Liver (tissue), 9 donors: ENCODE data around the gene CLN5. TPM values are rescaled to one million over a fixed set of nuclear protein-coding genes. Genes with fewer than 3 reads are reported as not detected.

Experiments used
- DNase-seq: peaks from one replicate; pipeline ENCODE4 v3.0.0-alpha.2; 2017; ENCODE audit warnings: low spot score
- H3K27ac ChIP-seq, 2 donors: one replicate each; pipeline ENCODE4 v1.7.0; 2013; ENCODE audit warnings: inconsistent platforms in 2 of 2, low read length in 2 of 2, control low read depth in 1 of 2, low read depth in 1 of 2, mild to moderate bottlenecking in 1 of 2
- H3K27me3 ChIP-seq, 4 donors: one replicate each; pipeline versions ENCODE4 v1.6.1 to v1.7.0; 2013; ENCODE audit warnings: low read length in 3 of 4, inconsistent platforms in 1 of 4, mild to moderate bottlenecking in 1 of 4, moderate library complexity in 1 of 4; ENCODE audit not compliant: control insufficient read depth in 4 of 4, insufficient read depth in 4 of 4
- H3K36me3 ChIP-seq, 4 donors: one replicate each; pipeline versions ENCODE4 v1.6.1 to v1.7.0; 2013; ENCODE audit warnings: low read length in 3 of 4, mild to moderate bottlenecking in 3 of 4, low read depth in 1 of 4, moderate library complexity in 1 of 4; ENCODE audit not compliant: control insufficient read depth in 4 of 4, insufficient read depth in 3 of 4
- H3K4me1 ChIP-seq, 4 donors: one replicate each; pipeline versions ENCODE4 v1.6.1 to v1.7.0; 2013; ENCODE audit warnings: low read length in 3 of 4, mild to moderate bottlenecking in 3 of 4, moderate library complexity in 1 of 4; ENCODE audit not compliant: control insufficient read depth in 4 of 4, insufficient read depth in 4 of 4
- H3K4me3 ChIP-seq, 3 donors: one replicate each; pipeline versions ENCODE4 v1.6.1 to v1.7.0; 2013; ENCODE audit warnings: low read length in 3 of 3, control low read depth in 1 of 3, low read depth in 1 of 3, mild to moderate bottlenecking in 1 of 3
- H3K9ac ChIP-seq, 2 donors: one replicate each; pipeline ENCODE4 v1.7.0; 2013; ENCODE audit warnings: low read length in 2 of 2, mild to moderate bottlenecking in 2 of 2, moderate library complexity in 2 of 2, control low read depth in 1 of 2, low read depth in 1 of 2
- H3K9me3 ChIP-seq, 4 donors: one replicate each; pipeline versions ENCODE4 v1.6.1 to v1.7.0; 2013; ENCODE audit warnings: low read length in 3 of 4; ENCODE audit not compliant: control insufficient read depth in 4 of 4
- EGR1 ChIP-seq, 2 donors: IDR thresholded peaks; 2 replicates each; pipeline ENCODE4 v1.6.1; 2016 to 2018; ENCODE audit warnings: antibody characterized with exemption in 2 of 2, low read depth in 2 of 2
- FOXA1 ChIP-seq: IDR thresholded peaks from 2 replicates; pipeline ENCODE4 v1.6.1; 2016; ENCODE audit warnings: antibody characterized with exemption
- FOXA2 ChIP-seq: IDR thresholded peaks from 2 replicates; pipeline ENCODE4 v1.6.1; 2016; ENCODE audit warnings: antibody characterized with exemption
- GABPA ChIP-seq, 2 donors: IDR thresholded peaks in 1 of 2; conservative IDR thresholded peaks in 1 of 2; 2 replicates each; pipeline ENCODE4 v1.6.1; 2016; ENCODE audit warnings: antibody characterized with exemption in 2 of 2, mild to moderate bottlenecking in 1 of 2, moderate library complexity in 1 of 2
- HNF4A ChIP-seq, 2 donors: conservative IDR thresholded peaks; 2 replicates each; pipeline ENCODE4 v1.6.1; 2016; ENCODE audit warnings: antibody characterized with exemption in 2 of 2, mild to moderate bottlenecking in 2 of 2
- HNF4G ChIP-seq: IDR thresholded peaks from 2 replicates; pipeline ENCODE4 v1.6.1; 2016; ENCODE audit warnings: antibody characterized with exemption
- JUND ChIP-seq, 2 donors: IDR thresholded peaks; 2 replicates each; pipeline ENCODE4 v1.6.1; 2016; ENCODE audit warnings: antibody characterized with exemption in 2 of 2
- NR2F2 ChIP-seq: IDR thresholded peaks from 2 replicates; pipeline ENCODE4 v1.6.1; 2016; ENCODE audit warnings: antibody characterized with exemption
- RAD21 ChIP-seq, 2 donors: IDR thresholded peaks; 2 replicates each; pipeline ENCODE4 v1.6.1; 2016; ENCODE audit warnings: antibody characterized with exemption in 2 of 2, mild to moderate bottlenecking in 2 of 2
- RXRA ChIP-seq, 2 donors: IDR thresholded peaks; 2 replicates each; pipeline ENCODE4 v1.6.1; 2017 to 2018; ENCODE audit warnings: antibody characterized with exemption in 2 of 2, mild to moderate bottlenecking in 1 of 2
- SP1 ChIP-seq: IDR thresholded peaks from 2 replicates; pipeline ENCODE4 v1.6.1; 2018; ENCODE audit warnings: antibody characterized with exemption, mild to moderate bottlenecking
- TAF1 ChIP-seq: conservative IDR thresholded peaks from 2 replicates; pipeline ENCODE4 v1.6.1; 2016; ENCODE audit warnings: antibody characterized with exemption, mild to moderate bottlenecking
- YY1 ChIP-seq: IDR thresholded peaks from 2 replicates; pipeline ENCODE4 v1.6.1; 2016; ENCODE audit warnings: antibody characterized with exemption, mild to moderate bottlenecking
- WGBS: extraction: QIAGEN DNeasy Blood & Tissue Kit; methylation state at CpG from one replicate; pipeline ENCODE4 v1.1.7; 2013; 5-methylcytosine and 5-hydroxymethylcytosine counted together
- polyA plus RNA-seq, 2 donors: library from polyadenylated mRNA; stranded (reverse) in 1 of 2; unstranded in 1 of 2; fragments of 200-250 nt in 1 of 2; fragments of >200 nt in 1 of 2; fragmentation: Nextera tagmentation in 1 of 2; extraction: Ambion mirVana in 1 of 2; gene quantifications; one replicate each; pipeline versions ENCODE4 v1.2.1 to v1.2.3, GENCODE V29; 2013 to 2015
- total RNA-seq, 2 donors: library from RNA; depleted of rRNA; stranded (reverse); fragments of >200 nt; gene quantifications; one replicate each; pipeline ENCODE4 v1.2.3, GENCODE V29; 2014
- TF ChIP-seq, protein P1 (sequence below): IDR thresholded peaks from 2 replicates; pipeline ENCODE4 v1.6.1; 2016; ENCODE audit warnings: antibody characterized with exemption
- TF ChIP-seq, protein P2 (sequence below): IDR thresholded peaks from 2 replicates; pipeline ENCODE4 v1.6.1; 2016; ENCODE audit warnings: antibody characterized with exemption, mild to moderate bottlenecking
- TF ChIP-seq, protein P3 (sequence below): IDR thresholded peaks from 2 replicates; pipeline ENCODE4 v1.6.1; 2016; ENCODE audit warnings: antibody characterized with exemption
- TF ChIP-seq, protein P4 (sequence below): IDR thresholded peaks from 2 replicates; pipeline ENCODE4 v1.6.1; 2016; ENCODE audit warnings: antibody characterized with exemption
- donor health status: healthy.
- donor health status: healthy.
- donor health status: healthy.
- donor health status: healthy.
- donor health status: healthy.

Gene CLN5
- total and polyA plus RNA-seq, 4 donors, result 11.6 to 18.2 (median 14.8) TPM

DNA sequence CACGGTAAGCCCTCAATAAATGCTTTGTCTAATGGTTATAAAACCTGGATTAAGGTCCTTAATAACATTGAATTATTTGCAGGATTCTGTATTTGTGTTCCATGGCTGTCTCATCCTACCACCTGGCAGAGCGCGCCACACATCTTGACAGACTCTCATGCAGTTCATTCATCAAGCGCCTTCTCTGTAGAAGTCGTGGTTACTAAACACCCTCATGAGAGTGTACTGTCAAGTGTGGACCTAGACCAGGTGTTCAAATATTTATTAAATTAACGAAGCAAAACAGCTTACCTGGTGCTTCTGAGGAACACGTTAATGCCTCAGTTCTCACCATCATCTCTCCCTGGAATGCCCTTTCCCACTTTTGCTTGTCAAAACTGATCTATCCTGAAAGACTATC is 48.2 kb downstream of the CLN5 start:
- Histone ChIP-seq H3K4me3 (no peak overlapping the region), H3K27me3 (no peaks in the 10 kb centered on the region), H3K9ac (no peak overlapping the region), H3K27ac (no peak overlapping the region), H3K36me3 (peaks cover 0 to 4% (median 3%) of the 10 kb centered on the region in 4 donors), H3K4me1 (no peaks in the 10 kb centered on the region), H3K9me3 (no peaks in the 10 kb centered on the region)
- 90% methylated on average over 7 of the region's 7 CpGs for WGBS
- DNase-seq, result no peak
- TF ChIP-seq FOXA2 (no peak), GABPA (IDR thresholded peaks at IDR 0.05 in 1 of 2, conservative IDR thresholded peaks at IDR 0.05 in 1 of 2) (no peak), RXRA (IDR thresholded peaks at IDR 0.05) (no peak), NR2F2 (no peak), HNF4G (no peak), JUND (IDR thresholded peaks at IDR 0.05) (no peak), HNF4A (conservative IDR thresholded peaks at IDR 0.05) (no peak), YY1 (no peak), RAD21 (IDR thresholded peaks at IDR 0.05) (no peak)
- TF ChIP-seq, protein P1, sequence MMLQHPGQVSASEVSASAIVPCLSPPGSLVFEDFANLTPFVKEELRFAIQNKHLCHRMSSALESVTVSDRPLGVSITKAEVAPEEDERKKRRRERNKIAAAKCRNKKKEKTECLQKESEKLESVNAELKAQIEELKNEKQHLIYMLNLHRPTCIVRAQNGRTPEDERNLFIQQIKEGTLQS, result no peak

DNA sequence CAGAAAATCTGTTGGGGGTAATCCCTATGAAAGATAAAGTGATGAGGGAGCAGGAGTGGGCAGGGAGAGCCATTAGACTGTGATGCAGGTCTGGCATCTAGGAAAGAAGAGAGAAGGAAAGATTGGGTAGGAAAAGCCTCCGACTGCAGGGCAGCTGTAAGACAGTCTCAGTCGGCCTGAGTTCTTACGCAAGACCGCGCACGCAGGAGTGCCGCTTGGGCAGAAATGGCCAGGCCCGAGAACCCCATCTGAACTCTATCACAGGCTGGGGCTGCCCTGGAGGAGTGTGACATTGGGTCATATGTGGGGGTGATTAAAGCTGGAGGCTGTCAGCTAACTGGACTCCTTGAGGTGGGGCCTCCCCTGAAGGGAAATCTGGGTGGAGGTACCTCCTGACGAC is 49.0 kb downstream of the CLN5 start:
- H3K36me3 ChIP-seq, result peaks cover 0 to 6% (median 3%) of the 10 kb centered on the region in 4 donors
- DNase-seq, result no peak
- H3K9ac ChIP-seq, result no peak overlapping the region
- no peak overlapping the region for H3K4me3 ChIP-seq
- H3K27me3 ChIP-seq, result no peaks in the 10 kb centered on the region
- TF ChIP-seq YY1 (no peak), HNF4A (conservative IDR thresholded peaks at IDR 0.05) (no peak), RAD21 (IDR thresholded peaks at IDR 0.05) (no peak), FOXA1 (no peak), NR2F2 (no peak), SP1 (no peak), JUND (IDR thresholded peaks at IDR 0.05) (no peak)
- 93% methylated on average over 9 of the region's 9 CpGs for WGBS
- no peaks in the 10 kb centered on the region for H3K9me3 ChIP-seq
- no peak overlapping the region for H3K27ac ChIP-seq
- H3K4me1 ChIP-seq, result no peaks in the 10 kb centered on the region

DNA sequence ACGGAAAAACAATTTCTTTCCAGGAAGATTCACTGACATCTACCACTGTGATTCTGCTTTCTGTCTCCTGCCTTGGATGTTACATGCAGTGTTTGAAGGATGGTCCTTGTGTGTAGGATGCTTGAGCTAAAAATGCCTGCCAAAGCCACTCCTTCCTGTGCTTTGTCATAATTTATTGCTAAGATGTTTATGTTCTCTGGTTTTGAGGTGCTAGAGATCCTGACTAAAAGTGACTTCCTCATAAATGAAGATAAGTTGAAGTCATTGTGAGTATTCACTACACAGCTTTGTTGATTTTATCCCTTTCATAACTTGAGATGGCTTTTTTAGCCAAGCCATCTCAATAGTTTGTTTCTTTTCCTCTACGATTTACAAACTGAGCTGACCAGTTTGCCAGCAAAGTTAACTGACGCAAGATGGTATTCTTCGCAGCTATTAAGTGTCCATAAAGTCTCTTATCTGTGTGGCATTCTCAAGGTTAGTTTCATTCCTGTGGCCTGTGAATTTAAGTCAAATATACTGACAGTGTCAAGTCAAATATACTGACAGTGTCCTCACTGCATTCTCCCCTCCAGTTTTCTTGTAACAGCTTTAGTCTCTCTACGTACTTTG is 50.8 kb downstream of the CLN5 start:
- 91% methylated on average over 5 of the region's 5 CpGs for WGBS
- Histone ChIP-seq H3K27ac (no peak overlapping the region), H3K9me3 (no peaks in the 10 kb centered on the region), H3K36me3 (peaks cover 1 to 8% (median 4%) of the 10 kb centered on the region in 4 donors), H3K9ac (no peak overlapping the region), H3K4me3 (no peak overlapping the region), H3K27me3 (no peaks in the 10 kb centered on the region), H3K4me1 (no peaks in the 10 kb centered on the region)
- DNase-seq, result no peak
- TF ChIP-seq SP1, result no peak
- no peak for TF ChIP-seq HNF4G
- TF ChIP-seq, protein P2, sequence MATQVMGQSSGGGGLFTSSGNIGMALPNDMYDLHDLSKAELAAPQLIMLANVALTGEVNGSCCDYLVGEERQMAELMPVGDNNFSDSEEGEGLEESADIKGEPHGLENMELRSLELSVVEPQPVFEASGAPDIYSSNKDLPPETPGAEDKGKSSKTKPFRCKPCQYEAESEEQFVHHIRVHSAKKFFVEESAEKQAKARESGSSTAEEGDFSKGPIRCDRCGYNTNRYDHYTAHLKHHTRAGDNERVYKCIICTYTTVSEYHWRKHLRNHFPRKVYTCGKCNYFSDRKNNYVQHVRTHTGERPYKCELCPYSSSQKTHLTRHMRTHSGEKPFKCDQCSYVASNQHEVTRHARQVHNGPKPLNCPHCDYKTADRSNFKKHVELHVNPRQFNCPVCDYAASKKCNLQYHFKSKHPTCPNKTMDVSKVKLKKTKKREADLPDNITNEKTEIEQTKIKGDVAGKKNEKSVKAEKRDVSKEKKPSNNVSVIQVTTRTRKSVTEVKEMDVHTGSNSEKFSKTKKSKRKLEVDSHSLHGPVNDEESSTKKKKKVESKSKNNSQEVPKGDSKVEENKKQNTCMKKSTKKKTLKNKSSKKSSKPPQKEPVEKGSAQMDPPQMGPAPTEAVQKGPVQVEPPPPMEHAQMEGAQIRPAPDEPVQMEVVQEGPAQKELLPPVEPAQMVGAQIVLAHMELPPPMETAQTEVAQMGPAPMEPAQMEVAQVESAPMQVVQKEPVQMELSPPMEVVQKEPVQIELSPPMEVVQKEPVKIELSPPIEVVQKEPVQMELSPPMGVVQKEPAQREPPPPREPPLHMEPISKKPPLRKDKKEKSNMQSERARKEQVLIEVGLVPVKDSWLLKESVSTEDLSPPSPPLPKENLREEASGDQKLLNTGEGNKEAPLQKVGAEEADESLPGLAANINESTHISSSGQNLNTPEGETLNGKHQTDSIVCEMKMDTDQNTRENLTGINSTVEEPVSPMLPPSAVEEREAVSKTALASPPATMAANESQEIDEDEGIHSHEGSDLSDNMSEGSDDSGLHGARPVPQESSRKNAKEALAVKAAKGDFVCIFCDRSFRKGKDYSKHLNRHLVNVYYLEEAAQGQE, result no peak
- TF ChIP-seq RAD21 (IDR thresholded peaks at IDR 0.05), result no peak
- no peak for TF ChIP-seq NR2F2
- no peak for TF ChIP-seq RXRA (IDR thresholded peaks at IDR 0.05)
- TF ChIP-seq, protein P1, result no peak
- no peak for TF ChIP-seq FOXA2
- TF ChIP-seq, protein P3, sequence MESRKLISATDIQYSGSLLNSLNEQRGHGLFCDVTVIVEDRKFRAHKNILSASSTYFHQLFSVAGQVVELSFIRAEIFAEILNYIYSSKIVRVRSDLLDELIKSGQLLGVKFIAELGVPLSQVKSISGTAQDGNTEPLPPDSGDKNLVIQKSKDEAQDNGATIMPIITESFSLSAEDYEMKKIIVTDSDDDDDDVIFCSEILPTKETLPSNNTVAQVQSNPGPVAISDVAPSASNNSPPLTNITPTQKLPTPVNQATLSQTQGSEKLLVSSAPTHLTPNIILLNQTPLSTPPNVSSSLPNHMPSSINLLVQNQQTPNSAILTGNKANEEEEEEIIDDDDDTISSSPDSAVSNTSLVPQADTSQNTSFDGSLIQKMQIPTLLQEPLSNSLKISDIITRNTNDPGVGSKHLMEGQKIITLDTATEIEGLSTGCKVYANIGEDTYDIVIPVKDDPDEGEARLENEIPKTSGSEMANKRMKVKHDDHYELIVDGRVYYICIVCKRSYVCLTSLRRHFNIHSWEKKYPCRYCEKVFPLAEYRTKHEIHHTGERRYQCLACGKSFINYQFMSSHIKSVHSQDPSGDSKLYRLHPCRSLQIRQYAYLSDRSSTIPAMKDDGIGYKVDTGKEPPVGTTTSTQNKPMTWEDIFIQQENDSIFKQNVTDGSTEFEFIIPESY, result no peak
- TF ChIP-seq EGR1 (IDR thresholded peaks at IDR 0.05; ENCODE audit: low read depth in 2 of 2), result no peak
- TF ChIP-seq YY1, result no peak
- no peak for TF ChIP-seq JUND (IDR thresholded peaks at IDR 0.05)
- no peak for TF ChIP-seq GABPA (IDR thresholded peaks at IDR 0.05 in 1 of 2, conservative IDR thresholded peaks at IDR 0.05 in 1 of 2)
- no peak for TF ChIP-seq TAF1
- TF ChIP-seq HNF4A (conservative IDR thresholded peaks at IDR 0.05), result no peak
- TF ChIP-seq, protein P4, sequence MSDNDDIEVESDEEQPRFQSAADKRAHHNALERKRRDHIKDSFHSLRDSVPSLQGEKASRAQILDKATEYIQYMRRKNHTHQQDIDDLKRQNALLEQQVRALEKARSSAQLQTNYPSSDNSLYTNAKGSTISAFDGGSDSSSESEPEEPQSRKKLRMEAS, result no peak
- TF ChIP-seq FOXA1, result no peak
